Glutamatergic neuron (in vitro differentiated cells): ENCODE measurements around the gene TUBE1. TPM values are rescaled to one million over a fixed set of nuclear protein-coding genes. Genes with fewer than 3 reads are reported as not detected.

Experiments
- DNase-seq: peaks from one replicate; pipeline ENCODE4 v3.0.0; 2022
- H3K27ac Mint-ChIP-seq: one replicate; pipeline ENCODE4 v1.8.0; 2020; ENCODE audit warnings: mild to moderate bottlenecking, mixed read lengths, inconsistent platforms; ENCODE audit not compliant: unreplicated experiment
- H3K27me3 Mint-ChIP-seq: one replicate; pipeline ENCODE4 v1.8.0; 2020; ENCODE audit warnings: mild to moderate bottlenecking, moderate library complexity, mixed read lengths, inconsistent platforms; ENCODE audit not compliant: unreplicated experiment
- H3K36me3 Mint-ChIP-seq: one replicate; pipeline ENCODE4 v1.8.0; 2020; ENCODE audit warnings: mild to moderate bottlenecking, mixed read lengths, inconsistent platforms; ENCODE audit not compliant: unreplicated experiment
- H3K4me1 Mint-ChIP-seq: one replicate; pipeline ENCODE4 v1.8.0; 2020; ENCODE audit warnings: mild to moderate bottlenecking, low read depth, mixed read lengths, inconsistent platforms; ENCODE audit not compliant: unreplicated experiment
- H3K4me3 Mint-ChIP-seq: one replicate; pipeline ENCODE4 v1.8.0; 2020; ENCODE audit warnings: mild to moderate bottlenecking, mixed read lengths, inconsistent platforms; ENCODE audit not compliant: unreplicated experiment
- H3K9me3 Mint-ChIP-seq: one replicate; pipeline ENCODE4 v1.8.0; 2020; ENCODE audit warnings: mild to moderate bottlenecking, moderate library complexity, mixed read lengths, inconsistent platforms; ENCODE audit not compliant: unreplicated experiment
- total RNA-seq: library from RNA; stranded (reverse); fragmentation: NEBNext Ultra II Directional; extraction: Animal tissue kit (Norgen Biotek cat#: 25700); gene quantifications from one replicate; pipeline ENCODE4 v1.2.1, GENCODE V29; 2021; ENCODE audit not compliant: unreplicated experiment
- TF ChIP-seq, protein P1 (sequence below): fragments of 200-600 bp; sonication (generic); IDR thresholded peaks from one replicate; pipeline ENCODE4 v1.5.0; 2021; ENCODE audit not compliant: partially characterized antibody, unreplicated experiment

TUBE1 gene
- total RNA-seq, 1 donor from 2014 or later: 18.4 TPM

DNA sequence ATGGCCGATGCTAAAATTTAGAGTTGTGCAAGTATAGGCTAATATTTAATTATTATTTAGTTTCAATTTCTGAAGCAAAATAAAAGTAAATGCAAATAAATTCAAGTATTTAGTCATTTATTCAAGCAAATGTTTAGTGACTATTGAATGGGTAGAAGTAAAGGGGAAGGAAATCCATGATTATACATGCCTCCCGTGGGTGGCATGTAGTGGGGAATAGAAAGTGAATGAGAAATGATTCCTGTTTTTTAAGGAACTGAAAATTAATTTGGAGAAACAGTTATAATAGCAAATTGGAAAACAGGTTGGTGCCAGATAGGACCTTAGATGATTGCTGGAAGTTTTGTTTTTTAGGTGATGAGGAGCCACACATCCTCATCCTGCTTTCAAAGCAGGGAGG, 35.5 kb upstream of the TUBE1 start:
- Mint-ChIP-seq H3K4me1 (no peaks in the 10 kb centered on the region), H3K36me3 (no peaks in the 10 kb centered on the region), H3K27me3 (no peaks in the 10 kb centered on the region), H3K9me3 (no peaks in the 10 kb centered on the region), H3K4me3 (no peak overlapping the region), H3K27ac (no peak overlapping the region)
- TF ChIP-seq, protein P1, sequence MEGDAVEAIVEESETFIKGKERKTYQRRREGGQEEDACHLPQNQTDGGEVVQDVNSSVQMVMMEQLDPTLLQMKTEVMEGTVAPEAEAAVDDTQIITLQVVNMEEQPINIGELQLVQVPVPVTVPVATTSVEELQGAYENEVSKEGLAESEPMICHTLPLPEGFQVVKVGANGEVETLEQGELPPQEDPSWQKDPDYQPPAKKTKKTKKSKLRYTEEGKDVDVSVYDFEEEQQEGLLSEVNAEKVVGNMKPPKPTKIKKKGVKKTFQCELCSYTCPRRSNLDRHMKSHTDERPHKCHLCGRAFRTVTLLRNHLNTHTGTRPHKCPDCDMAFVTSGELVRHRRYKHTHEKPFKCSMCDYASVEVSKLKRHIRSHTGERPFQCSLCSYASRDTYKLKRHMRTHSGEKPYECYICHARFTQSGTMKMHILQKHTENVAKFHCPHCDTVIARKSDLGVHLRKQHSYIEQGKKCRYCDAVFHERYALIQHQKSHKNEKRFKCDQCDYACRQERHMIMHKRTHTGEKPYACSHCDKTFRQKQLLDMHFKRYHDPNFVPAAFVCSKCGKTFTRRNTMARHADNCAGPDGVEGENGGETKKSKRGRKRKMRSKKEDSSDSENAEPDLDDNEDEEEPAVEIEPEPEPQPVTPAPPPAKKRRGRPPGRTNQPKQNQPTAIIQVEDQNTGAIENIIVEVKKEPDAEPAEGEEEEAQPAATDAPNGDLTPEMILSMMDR: no peak
- no peak for DNase-seq

DNA sequence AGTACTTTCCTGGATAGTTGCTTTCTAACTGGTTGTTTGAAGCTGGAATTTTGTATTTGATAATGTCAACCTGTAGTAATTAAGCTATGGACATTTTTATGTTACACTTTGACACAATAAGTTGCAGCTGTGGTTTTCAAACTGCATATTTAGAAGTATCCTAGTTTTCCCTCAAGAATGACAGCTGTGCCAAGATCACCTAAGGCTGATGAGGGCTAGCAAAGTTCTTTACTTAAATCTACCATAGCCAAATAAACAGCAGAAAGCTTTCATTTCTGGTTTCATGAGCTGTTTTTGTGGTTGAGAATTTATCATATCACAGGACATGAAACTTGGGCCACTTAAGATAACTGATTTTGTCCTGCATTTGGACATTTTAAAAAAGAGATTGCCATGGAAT, 30.8 kb upstream of the TUBE1 start:
- DNase-seq: no peak
- Mint-ChIP-seq H3K36me3 (no peaks in the 10 kb centered on the region), H3K4me1 (no peaks in the 10 kb centered on the region), H3K4me3 (no peak overlapping the region), H3K27ac (no peak overlapping the region), H3K27me3 (no peaks in the 10 kb centered on the region), H3K9me3 (peaks cover 2% of the 10 kb centered on the region)
- TF ChIP-seq, protein P1: no peak

DNA sequence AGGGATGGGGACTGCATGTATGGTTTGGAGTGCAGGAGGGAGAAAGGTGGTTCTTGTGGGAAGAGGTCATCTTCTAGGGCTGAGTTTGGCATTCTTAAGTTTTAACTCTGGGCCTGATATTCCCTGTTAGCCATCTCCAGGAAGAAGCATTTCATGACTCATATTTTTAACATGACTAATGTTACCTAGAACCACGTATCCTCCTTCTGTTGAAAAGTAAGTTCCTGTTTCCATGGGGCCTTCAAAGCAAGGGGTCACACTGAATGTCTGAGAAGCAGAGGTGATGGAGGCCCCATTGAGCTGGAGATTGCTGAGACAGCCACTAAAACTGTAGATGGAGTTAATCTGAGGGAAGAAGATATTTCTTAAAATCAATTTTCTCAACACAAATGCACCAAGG, 30.3 kb upstream of the TUBE1 start:
- peaks cover 2% of the 10 kb centered on the region for H3K9me3 Mint-ChIP-seq
- TF ChIP-seq, protein P1: no peak
- H3K27me3 Mint-ChIP-seq: no peaks in the 10 kb centered on the region
- no peak overlapping the region for H3K4me3 Mint-ChIP-seq
- H3K27ac Mint-ChIP-seq: no peak overlapping the region
- H3K4me1 Mint-ChIP-seq: no peaks in the 10 kb centered on the region
- DNase-seq: no peak
- H3K36me3 Mint-ChIP-seq: no peaks in the 10 kb centered on the region

DNA sequence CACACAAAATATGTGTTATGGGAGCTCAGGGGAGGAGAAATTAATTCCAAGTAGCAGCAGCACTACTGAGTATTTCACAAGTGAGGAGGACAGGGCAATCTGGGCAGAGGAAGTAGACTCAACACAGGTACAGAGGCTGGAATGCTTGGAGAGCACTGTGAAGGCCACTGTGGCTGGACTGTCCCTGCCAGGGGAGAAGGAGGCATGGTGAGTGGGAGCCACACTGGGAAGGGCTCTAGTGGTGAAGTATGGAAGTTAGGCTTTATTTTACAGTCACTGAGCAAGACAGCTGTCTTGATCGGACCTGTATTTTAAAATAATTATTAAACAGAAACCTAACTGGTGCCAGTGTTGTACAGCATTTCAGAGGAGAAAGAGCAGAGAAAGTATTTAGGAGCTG, 28.9 kb upstream of the TUBE1 start:
- TF ChIP-seq, protein P1: no peak
- Mint-ChIP-seq H3K36me3 (no peaks in the 10 kb centered on the region), H3K27ac (no peak overlapping the region)

DNA sequence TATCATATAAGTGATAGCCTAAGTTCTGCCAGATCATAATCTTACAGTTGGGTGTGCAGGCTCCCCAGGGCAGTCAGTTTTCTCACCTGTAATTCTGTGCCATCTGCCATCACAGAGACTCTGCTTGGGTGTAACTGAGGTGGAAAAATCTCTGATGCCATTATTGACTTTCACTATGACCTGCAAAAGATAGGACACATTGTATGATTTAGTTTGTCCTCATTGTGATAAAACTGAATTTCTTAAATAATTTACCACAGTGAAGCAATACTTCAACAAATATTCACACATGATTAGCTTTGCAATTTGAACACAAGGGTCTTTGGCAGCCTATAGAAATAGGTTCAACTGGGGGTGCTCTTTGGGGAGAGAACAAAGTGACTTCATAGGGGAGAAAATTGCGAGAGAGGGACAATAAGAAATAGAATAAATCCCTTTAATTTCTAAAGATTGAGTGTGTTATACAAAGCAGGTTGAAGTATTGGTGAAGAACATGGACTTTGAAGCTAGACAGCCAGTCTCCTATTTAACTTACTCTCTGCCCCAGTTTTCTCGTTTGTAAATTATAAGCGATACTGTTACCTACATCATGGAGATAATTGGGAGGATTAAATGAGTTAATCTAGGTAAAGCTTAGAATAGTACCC, 27.4 kb upstream of the TUBE1 start:
- H3K9me3 Mint-ChIP-seq: peaks cover 2% of the 10 kb centered on the region
- H3K27me3 Mint-ChIP-seq: no peaks in the 10 kb centered on the region
- H3K36me3 Mint-ChIP-seq: no peaks in the 10 kb centered on the region
- DNase-seq: no peak
- H3K4me3 Mint-ChIP-seq: no peak overlapping the region
- TF ChIP-seq, protein P1: no peak
- H3K4me1 Mint-ChIP-seq: no peaks in the 10 kb centered on the region
- no peak overlapping the region for H3K27ac Mint-ChIP-seq

More for the DNA sequence above, 28.9 kb upstream of the TUBE1 start:
- H3K27me3 Mint-ChIP-seq: no peaks in the 10 kb centered on the region
- no peak for DNase-seq
- H3K9me3 Mint-ChIP-seq: peaks cover 2% of the 10 kb centered on the region
- H3K4me1 Mint-ChIP-seq: no peaks in the 10 kb centered on the region
- no peak overlapping the region for H3K4me3 Mint-ChIP-seq
